Adipose tissue (tissue), 3 donors: Measurements from ENCODE around the gene MYOD1. TPM values are rescaled to one million over a fixed set of nuclear protein-coding genes. Genes with fewer than 3 reads are reported as not detected.

Experiments
- H3K27ac ChIP-seq: one replicate; pipeline ENCODE4 v1.5.1; 2013; ENCODE audit warnings: low read depth, low read length
- WGBS, 3 donors: extraction: QIAGEN DNeasy Blood & Tissue Kit; methylation state at CpG; one replicate each; pipeline ENCODE4 v1.1.7; 2013; 5-methylcytosine and 5-hydroxymethylcytosine counted together
- polyA plus RNA-seq, 3 donors: library from polyadenylated mRNA; stranded (reverse); fragments of 200-250 nt; gene quantifications; one replicate each; pipeline ENCODE4 v1.2.3, GENCODE V29; 2013
- donor health status: healthy with polysubstance abuse.
- donor health status: Bipolar disorder and iron deficiency.
- donor health status: healthy.

Gene MYOD1
- not detected for polyA plus RNA-seq

- no peak within 1 kb of the TSS for H3K27ac ChIP-seq
- WGBS, 3 donors, result 3 to 4% (median 4%) methylated on average over 63 to 68 of the region's 68 CpGs
Measured at GRCh38 chr11:17719028-17719937, at the start of gene MYOD1. TSS of gene MYOD1 (plus strand) at chr11:17719571. CDS start at chr11:17719783, 212 bp downstream.

GRCh38 chr11:17672469-17672868 lies 46.9 kb upstream of the MYOD1 start:
- H3K27ac ChIP-seq, result no peak overlapping the region
- 80 to 86% (median 80%) methylated on average over 7 of the region's 7 CpGs for WGBS, 3 donors

GRCh38 chr11:17673951-17674350 lies 45.4 kb upstream of the MYOD1 start:
- WGBS, 3 donors, result 70 to 87% (median 79%) methylated on average over 1 of the region's 1 CpG
- no peak overlapping the region for H3K27ac ChIP-seq

DNA sequence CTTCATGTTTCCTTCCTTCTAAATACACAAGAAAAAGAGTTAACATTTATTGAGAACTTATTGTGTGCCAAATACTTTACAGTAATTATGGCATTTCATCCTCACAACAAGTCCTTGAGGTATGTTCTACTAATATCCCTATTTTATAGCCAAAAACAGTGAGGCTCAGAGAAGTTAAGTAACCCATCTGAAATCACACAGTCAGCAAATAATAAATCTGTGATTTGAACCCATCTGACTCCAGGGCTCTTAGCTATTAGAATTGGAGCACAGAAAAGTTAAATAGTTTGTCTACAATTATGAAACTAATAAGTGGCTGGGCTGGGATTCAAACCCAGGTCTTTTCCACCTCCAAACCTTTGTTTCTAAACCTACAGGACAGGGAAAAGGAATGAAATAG lies 36.5 kb upstream of the MYOD1 start:
- no peak overlapping the region for H3K27ac ChIP-seq

- no peak overlapping the region for H3K27ac ChIP-seq
- WGBS, 3 donors, result 65 to 68% (median 66%) methylated on average over 12 of the region's 12 CpGs
Measured at GRCh38 chr11:17683377-17684161, 35.8 kb upstream of the MYOD1 start.

DNA sequence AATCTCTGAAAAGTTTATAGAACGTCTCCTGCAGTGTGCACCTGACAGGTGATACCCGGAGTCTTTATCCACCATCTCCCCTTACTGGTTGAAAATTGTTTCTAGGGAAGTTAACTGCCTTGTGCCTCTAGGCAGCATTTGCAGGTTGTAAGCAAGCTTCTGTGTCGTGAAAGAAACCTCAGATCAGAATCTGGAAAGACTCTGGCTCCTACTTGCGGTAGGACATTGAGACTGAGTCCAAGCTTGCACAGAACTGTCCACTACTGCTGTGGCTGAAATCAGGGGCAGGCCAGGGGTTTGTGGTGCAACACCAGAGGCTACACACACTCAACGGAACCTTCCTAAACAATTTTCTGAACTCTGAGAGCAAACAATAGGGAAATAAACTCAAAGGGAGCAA lies 34.8 kb upstream of the MYOD1 start:
- 65 to 82% (median 81%) methylated on average over 5 of the region's 5 CpGs for WGBS, 3 donors
- H3K27ac ChIP-seq, result no peak overlapping the region

DNA sequence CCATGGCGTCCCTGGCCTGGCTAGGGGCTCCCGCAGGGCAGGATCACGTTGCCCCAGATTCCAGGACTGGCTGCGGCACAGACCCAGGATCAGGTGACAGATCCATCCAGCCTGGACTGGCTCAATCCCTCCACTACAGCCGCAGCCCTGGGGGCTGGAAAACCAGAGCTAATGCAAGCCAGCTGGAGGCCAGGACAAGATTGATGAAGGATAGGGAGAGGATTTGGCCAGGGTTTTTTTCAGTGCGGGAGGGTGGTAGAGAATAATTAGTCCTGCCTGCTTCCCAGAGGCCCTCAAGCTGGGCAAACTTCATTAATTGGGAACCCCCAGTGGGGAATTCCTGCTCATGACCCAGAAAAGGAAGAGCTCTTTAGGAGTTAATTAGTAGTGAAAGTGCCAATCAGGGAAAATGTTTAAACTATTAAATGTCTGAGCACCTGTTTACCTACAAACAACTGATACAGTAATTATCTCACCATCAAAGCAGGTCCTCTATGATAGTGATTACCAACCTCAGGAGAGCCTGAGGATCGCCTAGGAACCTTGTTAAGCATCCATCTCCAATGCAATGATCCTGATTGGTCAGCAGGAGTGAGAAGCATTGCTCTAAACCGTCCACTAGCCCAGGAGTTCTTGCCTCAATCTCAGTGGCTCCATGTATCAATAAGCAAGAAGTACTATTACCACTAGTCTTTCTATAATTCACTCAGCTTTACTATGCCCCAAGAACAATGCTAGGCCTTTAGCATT lies 33.0 kb upstream of the MYOD1 start:
- WGBS, 3 donors, result 31 to 43% (median 35%) methylated on average over 8 of the region's 8 CpGs
- H3K27ac ChIP-seq, result no peak overlapping the region

DNA sequence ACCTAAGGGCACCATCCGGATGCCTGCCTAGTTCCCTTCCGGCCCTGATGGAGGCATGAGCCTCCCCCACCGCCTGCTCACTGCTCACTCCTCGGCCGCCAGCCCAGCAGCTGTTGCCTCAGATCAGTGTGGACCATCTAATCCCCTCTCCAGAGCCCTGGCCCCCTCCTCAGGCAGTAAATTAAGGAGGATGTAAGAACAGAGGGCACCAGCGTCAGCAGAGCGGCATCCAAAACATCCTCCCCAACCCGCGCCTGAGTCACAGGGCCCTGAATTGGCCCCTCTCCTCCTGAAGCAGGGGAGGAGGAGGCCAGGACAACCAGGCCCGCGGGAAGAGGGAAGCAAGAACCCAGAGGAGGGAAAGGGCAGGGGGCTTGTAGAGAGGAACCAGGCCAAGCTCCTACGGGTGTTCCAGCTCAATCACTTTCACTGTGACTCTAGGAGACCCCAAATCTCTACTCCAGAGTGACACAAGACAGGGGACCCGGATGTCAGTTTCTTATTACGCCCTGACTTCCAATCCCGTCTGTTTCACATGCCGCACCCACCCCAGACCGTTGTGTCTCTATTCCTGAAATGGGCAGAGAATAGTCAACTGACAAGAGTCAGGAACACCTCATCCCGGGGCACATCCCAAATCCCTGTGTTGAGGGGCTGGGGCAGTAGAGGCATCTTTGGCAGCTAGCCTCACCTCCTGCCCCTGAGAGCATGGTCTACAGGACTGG lies 31.3 kb upstream of the MYOD1 start:
- WGBS, 3 donors, result 83 to 85% (median 84%) methylated on average over 18 of the region's 18 CpGs

GRCh38 chr11:17691550-17691949 lies 27.8 kb upstream of the MYOD1 start:
- 46 to 58% (median 51%) methylated on average over 2 of the region's 2 CpGs for WGBS, 3 donors
- no peak overlapping the region for H3K27ac ChIP-seq

More for the DNA sequence above, 31.3 kb upstream of the MYOD1 start:
- H3K27ac ChIP-seq, result no peak overlapping the region

GRCh38 chr11:17691976-17692375 lies 27.4 kb upstream of the MYOD1 start:
- no peak overlapping the region for H3K27ac ChIP-seq
- WGBS, 3 donors, result 38 to 65% (median 54%) methylated on average over 10 of the region's 10 CpGs

DNA sequence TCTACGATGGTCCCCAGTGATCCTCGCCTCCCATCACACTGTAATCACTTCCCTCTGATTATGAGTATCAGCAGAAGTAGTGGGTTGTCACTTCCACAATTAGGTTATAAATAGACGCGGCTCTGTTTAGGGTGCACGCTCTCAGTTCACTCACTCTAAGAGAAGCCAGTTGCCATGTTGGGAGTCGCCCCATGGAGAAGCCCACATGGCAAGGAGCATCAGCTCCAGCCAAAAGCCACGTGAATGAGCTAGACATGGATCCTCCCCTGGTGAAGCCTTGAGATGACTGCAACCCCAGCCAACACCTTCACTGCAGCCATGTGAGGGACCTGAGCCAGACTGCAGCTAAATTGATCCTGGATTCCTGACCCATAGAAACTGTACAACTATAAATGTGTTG lies 26.4 kb upstream of the MYOD1 start:
- no peak overlapping the region for H3K27ac ChIP-seq
- 71 to 76% (median 71%) methylated on average over 7 of the region's 7 CpGs for WGBS, 3 donors

DNA sequence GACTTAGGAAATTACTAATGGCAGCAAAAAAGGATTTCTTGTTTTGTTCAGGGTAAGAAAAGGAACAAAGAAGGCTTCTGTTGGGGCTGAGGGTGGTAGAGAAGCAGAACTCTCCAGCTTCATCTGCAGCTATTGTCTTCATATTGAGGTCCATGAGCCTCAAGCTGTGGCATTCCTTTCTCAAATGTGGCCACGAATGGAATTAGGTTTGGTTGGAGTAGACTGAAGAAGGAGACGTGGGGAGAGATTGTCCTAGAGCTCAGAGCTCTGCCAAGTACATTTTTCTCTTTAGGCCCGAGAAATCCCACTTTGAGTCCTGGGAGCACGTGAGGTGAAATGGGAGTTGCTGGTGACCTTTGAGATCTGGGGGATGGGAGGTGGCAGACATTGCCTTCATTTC lies 25.8 kb upstream of the MYOD1 start:
- 66 to 79% (median 75%) methylated on average over 4 of the region's 4 CpGs for WGBS, 3 donors
- no peak overlapping the region for H3K27ac ChIP-seq

DNA sequence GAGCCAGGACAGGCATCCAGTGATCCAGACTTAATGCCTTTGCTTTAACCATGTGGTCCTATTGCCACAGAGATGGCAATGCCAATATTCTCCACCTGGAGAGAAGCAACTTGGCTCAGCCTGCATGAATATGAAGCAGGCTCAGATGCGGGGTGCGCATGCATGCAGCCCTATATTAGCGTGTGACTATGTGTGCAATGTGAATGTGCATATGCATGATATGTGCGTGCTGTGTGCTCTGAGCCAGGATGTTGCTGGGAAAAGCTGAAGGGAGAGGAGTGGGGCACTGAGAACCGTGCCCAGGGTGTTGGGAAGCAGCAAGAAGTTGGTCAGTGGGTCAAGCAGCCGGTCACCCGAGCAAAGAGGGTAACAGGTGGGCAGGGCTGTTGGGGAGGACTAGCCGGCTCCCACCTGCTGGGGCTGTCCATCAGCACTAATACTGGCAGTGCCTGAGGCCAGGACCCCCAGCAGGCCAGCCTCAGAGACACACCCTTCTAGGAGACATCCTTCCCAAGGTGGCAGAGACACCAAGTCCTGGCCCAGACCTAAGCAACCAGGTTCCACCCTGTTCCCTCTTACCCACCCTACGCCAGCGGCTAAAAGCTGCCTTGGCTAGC lies 24.8 kb upstream of the MYOD1 start:
- H3K27ac ChIP-seq, result no peak overlapping the region
- 78 to 84% (median 81%) methylated on average over 10 of the region's 10 CpGs for WGBS, 3 donors

GRCh38 chr11:17695454-17696441 lies 23.6 kb upstream of the MYOD1 start:
- no peak overlapping the region for H3K27ac ChIP-seq
- WGBS, 3 donors, result 7 to 10% (median 8%) methylated on average over 40 to 68 of the region's 68 CpGs

- 71 to 78% (median 76%) methylated on average over 5 of the region's 5 CpGs for WGBS, 3 donors
Measured at GRCh38 chr11:17696741-17697140, 22.6 kb upstream of the MYOD1 start.

GRCh38 chr11:17697175-17697949 lies 22.0 kb upstream of the MYOD1 start:
- no peak overlapping the region for H3K27ac ChIP-seq
- 50 to 64% (median 62%) methylated on average over 6 of the region's 6 CpGs for WGBS, 3 donors

More at GRCh38 chr11:17696741-17697140, 22.6 kb upstream of the MYOD1 start:
- no peak overlapping the region for H3K27ac ChIP-seq
